HG02973 (cell line): Measurements from ENCODE around the gene FGG.

Source experiments
- ATAC-seq: cut with Tn5 transposase; IDR thresholded peaks from one replicate; pipeline ENCODE4 v1.9.1; 2021; ENCODE audit warnings: moderate library complexity; ENCODE audit not compliant: unreplicated experiment

The FGG gene

DNA sequence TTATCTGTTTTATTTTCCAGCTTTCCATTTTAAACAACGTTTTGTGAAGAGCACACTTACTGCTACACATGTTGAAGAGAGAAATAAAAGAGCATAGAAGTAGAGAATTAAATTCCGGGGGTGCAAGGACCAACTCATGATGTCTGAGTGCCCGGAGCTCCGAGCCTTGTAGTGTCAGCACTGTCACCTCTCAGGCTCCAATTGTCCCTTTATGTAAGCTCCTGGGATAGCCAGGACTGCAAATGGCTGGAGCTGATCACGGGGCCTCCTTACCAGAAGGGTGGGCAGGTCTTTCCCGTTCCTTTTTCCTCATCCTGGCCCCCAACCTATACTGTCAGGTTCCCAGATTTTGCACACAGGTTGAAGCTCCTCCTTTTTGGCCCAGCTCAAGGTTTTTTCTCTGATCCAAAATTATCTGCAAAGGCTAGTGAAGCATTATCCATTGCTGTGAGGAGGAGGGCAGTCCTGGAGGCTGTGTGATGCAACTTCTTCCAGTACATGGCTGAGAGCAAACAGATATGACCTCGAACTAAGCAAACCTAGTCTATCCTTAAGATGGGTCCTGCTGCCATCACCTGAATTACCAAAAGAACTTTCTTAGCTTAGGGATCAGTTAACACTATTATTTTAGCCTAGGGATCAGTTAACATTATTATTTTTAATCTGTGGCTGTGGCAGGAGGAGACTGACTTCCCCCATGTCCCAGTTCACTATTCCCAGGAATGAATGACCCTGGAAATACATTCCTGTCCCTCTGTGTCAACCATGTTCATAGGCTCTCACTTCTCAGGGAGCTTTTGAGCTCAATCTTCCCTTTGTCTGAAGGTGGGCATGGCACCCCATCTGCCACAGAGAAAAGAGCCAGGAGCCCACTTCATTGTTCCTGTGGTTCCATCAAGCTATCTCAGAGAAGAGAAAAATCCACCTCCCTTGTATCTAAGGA, at the start of gene FGG:
Gene FGG (minus strand): TSS at position 185 of the 943 bp plus-strand sequence. CDS start 47 bp downstream, at position 138.
- ATAC-seq = no peak

DNA sequence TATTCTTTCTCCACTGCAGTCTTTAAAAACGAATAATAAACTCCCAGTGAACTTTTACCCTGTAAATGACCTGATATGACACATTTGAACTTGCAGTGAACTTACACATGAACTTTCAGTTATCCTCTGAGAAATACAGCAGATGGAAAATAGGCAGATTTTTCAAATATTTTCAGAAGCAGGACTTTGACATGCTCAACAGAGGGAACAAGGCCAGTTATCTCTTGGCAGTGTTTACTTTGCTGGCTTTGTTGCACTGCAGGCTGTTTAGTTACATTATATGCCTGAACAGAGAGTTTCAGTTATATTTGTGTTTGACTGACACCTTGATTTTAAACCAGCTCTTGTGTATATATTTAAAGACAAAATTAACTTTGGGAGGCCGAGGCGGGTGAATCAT, 47.6 kb upstream of the FGG start:
- no peak for ATAC-seq

GRCh38 chr4:154658680-154659405, 46.4 kb upstream of the FGG start:
- no peak for ATAC-seq

GRCh38 chr4:154643493-154643892, 31.0 kb upstream of the FGG start:
- ATAC-seq = no peak

GRCh38 chr4:154642373-154643009, 30.0 kb upstream of the FGG start:
- ATAC-seq = no peak

DNA sequence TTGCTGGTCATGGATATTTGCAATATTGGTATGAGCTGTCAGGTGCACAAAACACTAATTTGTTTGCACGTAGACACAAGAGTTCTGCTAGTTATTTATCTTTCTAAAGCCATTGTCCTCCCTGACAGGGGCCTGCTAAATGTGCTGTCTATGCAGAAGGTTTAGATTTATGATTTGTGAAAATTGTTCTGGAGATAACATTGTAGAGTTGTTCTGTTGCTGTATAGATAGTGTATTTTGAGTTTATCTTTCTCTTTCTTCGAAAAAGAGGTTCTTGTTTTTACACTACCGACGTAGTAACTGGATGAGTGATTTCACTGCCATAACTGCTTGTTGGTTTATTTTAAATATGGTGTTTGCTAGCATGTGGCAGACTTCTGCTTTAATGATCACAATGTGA, 28.5 kb upstream of the FGG start:
- no peak for ATAC-seq

GRCh38 chr4:154634058-154634457, 21.6 kb upstream of the FGG start:
- ATAC-seq = no peak

DNA sequence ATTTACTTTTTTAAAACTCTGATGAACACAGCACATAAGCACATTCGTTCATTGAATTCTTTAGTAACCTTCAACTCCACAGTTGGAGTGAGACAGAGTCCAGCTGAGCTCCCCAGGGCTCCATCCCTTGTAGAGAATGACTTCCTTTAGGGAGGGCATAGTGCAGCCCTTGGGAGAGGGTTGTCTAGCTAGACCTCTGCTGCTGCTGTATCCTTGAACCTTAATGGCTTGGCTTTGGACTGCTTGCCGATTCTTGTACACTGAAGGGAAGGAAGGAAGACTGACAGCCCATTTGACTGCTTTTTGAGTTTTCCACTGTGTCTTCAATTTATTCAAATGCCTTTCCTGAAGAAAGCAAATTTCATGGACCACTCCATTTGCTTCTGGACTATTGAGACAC, 19.4 kb upstream of the FGG start:
- no peak for ATAC-seq

DNA sequence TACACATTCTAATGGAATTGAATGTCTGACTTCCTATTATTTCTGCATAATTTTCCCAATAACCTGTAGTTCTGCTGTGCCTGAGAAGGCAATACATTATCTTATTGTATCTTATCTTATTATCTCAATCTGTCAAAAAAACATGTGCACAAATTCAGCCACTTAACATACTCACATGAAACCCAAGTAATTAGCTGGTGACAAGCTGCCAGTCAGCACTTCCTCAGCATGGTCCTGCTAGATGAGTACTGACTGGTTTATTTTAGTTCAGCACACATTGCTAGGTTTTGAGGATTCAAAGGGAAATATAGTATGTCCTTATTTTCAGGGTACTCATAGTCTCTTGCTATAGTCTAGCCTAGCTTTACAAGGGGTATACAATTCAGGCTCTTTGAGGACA, 17.9 kb upstream of the FGG start:
- ATAC-seq = no peak

- peak; percentile 95 for ATAC-seq
Observed at GRCh38 chr4:154626793-154627484, 14.5 kb upstream of the FGG start.

DNA sequence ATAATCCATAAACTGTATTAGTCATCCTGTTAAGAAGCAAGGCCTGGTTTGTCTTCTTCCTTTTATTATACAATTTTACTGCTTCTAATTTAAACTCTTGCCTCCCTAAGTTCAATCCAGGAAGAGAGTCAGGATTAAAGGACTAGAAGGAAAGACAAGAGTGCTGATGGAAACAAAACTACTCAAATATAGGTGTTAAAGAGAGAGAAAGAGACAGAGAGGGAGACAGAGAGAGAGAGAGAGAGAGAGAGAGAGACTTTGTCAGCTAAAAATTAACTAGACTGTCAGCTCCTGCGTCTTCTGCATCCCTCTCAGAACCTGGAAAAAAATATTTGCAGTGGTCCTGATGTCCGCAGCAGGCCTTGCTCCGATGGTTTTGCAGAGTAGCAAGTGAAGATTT, 13.5 kb upstream of the FGG start:
- ATAC-seq = no peak

GRCh38 chr4:154623995-154624394, 11.5 kb upstream of the FGG start:
- ATAC-seq = no peak

DNA sequence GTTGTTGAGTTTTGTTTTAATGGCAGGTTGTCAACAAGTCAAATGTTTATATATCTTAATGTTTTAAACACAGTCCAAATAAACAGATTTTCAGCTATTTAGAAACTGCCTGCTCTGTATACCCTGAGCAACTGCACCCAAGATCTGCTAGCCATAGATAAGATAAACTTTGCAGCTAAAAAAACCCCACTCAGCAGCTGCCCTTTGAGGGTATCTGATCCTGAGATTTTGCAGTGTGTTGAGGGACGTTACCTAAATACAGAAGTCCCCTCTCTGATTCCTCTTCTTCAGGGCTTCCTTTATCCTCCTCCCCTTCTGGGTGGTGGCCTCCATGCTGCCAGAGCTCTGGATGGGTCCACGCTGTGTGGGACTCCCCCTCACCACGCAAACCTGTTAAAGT, 11.0 kb upstream of the FGG start:
- no peak for ATAC-seq

DNA sequence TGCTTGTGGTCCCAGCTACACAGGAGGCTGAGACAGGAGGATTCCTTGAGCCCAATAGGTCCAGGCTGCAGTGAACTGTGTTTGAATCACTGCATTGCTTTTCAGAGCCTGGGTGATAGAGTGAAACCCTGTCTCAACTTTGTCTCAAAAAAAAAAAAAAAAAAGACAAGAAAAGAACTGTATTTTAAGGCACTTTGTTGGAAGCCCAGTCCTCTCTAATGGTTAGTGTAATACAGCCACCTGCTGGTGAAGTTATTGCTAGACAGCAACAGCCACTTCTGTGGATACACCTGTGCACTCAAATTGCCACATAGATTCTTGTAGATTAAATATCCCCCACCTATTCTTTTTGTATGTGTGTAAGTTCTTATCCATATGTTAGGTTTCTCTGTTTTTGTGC, 10.1 kb upstream of the FGG start:
- peak; percentile 40 for ATAC-seq

DNA sequence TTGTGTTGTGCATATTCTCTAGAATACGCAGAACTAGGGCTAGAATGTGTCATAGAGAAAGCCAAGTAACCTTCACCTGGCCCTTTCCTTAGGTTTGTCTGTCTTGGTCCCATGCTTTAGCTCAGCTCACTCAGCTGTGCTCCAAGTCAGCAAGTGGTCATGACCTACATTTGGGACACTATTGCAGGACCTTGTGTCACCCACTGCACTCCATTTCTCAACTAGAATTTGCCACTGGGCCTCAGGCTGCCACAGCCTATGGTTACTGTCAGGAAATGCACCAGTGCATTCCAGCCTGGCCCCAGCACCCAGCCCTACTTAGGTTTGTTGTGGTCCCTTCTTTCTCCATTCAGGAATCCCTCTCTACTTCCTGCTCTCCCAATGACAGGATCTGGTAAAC, 7.7 kb upstream of the FGG start:
- ATAC-seq = no peak

DNA sequence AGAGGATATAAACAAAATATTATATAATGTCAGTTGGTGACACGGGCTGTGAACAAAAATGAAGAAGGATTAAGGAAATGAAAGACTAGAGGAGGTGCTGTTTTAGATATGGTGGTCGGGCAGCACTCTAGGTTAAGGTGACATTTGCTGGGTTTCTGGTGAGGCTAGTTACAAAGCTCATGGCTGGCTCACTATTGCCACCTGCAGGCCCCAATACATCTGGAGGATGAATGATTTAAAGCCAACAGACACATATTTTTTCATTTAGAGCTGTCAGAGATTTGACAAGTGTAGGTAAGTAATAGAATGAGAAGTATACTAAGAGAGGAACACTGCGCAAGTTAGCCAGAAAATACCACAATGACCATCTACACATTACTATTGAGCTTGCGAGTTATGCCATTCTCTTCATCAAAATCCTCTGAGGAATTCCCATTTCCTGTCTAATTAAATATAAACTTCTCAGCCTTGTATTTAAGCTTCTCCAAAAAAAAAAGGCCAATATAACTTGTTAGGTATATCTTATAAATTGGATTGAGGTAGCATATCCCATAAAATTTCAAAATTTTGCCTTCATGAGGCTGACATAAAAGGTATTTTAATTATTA, 6.4 kb upstream of the FGG start:
- ATAC-seq = peak; percentile 65

DNA sequence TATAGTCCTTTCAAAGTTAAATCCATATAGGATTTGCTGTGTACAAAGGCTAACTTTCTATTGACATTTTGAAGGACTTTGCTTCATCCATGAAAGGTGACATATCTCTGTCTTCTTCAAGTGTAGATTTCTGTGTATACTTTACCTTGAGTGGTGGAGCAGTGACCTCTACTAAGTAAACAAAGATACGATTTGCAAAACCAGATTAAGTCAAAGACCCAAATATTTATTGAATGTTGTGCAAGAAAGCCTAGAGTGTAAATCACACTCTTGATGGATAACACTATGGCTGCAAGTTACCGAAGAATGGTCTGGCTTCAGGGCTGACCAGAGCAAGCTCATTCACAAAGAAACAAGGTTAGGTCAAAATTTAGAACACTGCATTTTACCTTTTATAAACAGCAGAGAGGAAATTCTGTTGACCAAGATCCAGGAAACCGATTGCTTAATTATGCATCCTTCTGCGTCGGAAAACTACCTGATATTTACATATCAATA, 5.4 kb upstream of the FGG start:
- no peak for ATAC-seq

- ATAC-seq = peak; percentile 96
Observed at GRCh38 chr4:154616731-154617130, 4.3 kb upstream of the FGG start.

GRCh38 chr4:154616287-154616686, 3.8 kb upstream of the FGG start:
- ATAC-seq = peak; percentile 4

DNA sequence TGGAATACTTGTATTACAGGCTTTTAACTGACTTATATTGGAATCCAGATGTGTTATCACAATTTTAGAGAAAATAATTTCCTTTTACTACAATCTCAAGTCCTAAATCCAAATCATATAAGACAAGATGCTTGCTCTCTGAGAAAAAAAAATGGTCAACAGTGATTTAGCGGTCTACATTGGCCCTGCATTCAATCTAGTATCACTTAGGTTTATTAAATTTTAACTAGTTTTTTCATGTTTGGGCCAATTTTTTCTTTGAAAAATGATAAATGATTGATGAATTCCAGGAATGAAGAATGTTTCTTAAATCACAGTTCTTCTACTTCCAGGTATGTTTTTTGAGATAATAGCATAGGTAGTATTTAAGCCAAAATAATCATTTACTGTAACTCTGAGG, 2.8 kb upstream of the FGG start:
- ATAC-seq = no peak
